LNCAP (cell line): ENCODE results near the gene C14orf93.

Source experiments
- TF ChIP-seq, protein P1 (sequence below): fragments of 450-650 bp; IDR thresholded peaks from 2 replicates; pipeline ENCODE4 v1.5.1; 2017; ENCODE audit warnings: mild to moderate bottlenecking

The C14orf93 gene

DNA sequence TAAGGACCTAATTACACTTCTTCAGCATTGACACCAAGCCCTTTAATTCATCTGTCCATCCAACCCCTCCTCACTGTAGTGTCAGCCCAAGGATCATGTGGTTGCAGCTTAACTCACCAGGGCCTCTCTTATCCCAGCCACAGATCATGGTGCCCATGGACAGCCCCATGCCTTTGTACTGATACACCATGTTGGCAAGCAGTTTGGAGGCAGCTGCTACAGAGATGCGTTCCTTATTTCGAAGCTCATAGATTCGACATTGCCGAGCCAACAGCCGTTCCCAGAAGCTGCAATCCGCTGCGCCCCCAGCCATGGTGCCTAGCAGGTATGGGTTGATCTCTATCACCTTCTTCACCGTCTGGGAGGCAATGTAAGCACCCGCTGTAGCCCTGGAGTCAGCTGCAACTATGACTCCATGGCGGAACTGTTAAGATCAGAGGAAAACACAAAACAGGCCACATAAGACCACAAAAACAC lies 23.3 kb upstream of the C14orf93 start:
- TF ChIP-seq, protein P1, sequence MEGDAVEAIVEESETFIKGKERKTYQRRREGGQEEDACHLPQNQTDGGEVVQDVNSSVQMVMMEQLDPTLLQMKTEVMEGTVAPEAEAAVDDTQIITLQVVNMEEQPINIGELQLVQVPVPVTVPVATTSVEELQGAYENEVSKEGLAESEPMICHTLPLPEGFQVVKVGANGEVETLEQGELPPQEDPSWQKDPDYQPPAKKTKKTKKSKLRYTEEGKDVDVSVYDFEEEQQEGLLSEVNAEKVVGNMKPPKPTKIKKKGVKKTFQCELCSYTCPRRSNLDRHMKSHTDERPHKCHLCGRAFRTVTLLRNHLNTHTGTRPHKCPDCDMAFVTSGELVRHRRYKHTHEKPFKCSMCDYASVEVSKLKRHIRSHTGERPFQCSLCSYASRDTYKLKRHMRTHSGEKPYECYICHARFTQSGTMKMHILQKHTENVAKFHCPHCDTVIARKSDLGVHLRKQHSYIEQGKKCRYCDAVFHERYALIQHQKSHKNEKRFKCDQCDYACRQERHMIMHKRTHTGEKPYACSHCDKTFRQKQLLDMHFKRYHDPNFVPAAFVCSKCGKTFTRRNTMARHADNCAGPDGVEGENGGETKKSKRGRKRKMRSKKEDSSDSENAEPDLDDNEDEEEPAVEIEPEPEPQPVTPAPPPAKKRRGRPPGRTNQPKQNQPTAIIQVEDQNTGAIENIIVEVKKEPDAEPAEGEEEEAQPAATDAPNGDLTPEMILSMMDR = no peak

DNA sequence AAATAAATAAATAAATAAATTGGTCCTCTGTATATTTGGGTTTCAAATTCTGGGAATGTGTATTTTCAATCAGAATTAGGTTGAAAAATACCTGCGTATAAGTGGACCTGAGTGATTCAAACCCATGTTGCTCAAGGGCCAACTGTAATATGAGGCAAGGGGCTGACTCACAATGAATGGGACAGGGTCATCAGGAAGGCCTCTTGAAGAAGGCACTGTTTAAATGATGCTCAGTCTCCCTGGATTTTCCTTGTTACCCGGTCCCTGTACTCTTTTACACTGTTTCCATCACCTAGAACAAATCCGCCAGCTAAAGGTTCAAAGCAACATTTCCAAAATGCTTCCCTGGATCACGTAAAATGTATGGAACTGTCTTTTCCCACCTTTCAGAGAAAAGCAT lies 21.0 kb upstream of the C14orf93 start:
- TF ChIP-seq, protein P1 = no peak

DNA sequence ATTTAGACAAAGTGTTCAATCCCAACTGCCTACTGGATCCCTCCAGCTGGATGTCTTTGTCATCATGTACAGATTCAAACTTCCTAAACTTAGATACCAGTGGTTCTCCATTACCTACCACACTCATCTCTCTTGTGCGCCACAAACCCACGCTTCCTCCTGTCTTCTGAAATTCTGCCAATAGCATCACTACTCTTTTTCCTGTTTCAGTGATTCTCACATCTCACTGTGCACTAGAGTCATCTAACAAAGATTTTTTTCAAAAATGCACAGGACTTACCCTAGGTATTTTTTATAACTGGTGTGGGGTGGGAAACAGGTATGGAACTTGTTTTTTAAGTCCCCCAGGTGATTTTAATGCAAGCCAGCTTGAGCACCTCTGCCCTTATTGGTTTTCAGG lies 18.9 kb upstream of the C14orf93 start:
- TF ChIP-seq, protein P1 = no peak

DNA sequence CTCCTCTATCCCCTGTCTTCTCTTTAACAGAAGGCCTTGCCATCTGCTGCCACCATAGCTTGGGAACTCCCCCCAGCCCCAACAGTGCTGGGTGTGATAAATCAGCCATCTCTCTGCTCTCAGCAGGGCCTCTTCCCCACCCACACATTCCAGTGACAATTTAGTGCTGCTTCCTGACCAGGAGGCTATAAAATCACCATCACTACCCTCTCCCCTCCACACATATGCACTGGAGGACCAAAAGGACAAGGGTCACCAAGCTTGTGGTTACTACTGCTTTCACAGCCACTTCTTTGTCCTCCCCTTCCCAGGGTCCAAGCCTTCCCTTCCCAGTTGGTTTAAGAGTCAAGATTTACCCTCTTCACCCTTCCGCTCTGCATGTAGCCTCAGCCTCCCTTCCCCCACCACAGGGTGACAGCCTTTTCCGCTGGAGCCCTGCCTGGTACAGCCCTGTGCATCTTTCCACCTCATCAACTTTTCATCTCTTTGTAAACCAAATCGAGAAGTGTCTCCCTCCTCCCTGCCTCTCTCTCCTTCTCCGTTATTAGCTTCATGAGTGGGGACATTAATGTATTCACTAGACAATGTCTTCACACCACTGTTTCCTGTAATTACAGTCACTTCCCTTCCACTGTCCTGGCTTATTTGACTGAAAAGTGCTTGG lies 15.3 kb upstream of the C14orf93 start:
- TF ChIP-seq, protein P1 = no peak

DNA sequence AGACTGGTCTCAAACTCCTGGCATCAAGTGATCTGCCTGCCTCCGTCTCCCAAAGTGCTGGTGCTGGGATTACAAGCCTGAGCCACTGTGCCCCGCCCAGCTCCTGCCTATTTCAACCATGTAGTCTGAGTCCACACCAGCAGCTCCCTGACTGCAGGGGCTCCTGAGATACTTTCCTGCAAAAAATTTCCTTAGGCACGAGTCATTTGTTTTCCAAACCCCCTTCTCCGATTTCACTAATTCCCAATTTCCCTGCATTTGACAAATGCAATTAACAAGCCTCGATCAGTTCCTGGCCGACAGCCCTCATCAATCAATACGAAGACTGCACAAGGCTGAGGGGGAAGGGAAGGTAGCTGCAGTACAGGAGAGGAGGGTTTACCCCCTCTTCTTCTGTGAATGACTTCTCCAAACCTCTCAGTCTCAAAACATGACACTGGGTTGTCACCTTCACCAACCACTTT lies 14.7 kb upstream of the C14orf93 start:
- TF ChIP-seq, protein P1 = no peak

DNA sequence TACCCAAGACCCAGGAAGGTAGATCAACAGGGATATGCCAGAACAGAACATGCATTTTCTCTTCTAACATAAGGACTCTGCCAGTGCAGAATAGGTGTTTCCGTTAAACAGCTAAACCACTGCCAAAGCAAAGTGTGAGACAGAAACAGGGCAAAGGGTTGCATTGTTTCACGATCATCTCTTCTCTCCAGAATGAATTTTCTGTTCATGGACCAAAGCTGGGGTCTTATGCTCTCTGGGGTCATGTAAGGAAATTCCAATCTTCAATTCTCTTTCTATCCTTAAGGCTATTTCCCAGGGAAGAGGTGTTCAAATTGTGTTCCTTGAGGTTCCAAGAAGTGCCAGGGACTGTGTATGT lies 13.8 kb upstream of the C14orf93 start:
- TF ChIP-seq, protein P1 = no peak

DNA sequence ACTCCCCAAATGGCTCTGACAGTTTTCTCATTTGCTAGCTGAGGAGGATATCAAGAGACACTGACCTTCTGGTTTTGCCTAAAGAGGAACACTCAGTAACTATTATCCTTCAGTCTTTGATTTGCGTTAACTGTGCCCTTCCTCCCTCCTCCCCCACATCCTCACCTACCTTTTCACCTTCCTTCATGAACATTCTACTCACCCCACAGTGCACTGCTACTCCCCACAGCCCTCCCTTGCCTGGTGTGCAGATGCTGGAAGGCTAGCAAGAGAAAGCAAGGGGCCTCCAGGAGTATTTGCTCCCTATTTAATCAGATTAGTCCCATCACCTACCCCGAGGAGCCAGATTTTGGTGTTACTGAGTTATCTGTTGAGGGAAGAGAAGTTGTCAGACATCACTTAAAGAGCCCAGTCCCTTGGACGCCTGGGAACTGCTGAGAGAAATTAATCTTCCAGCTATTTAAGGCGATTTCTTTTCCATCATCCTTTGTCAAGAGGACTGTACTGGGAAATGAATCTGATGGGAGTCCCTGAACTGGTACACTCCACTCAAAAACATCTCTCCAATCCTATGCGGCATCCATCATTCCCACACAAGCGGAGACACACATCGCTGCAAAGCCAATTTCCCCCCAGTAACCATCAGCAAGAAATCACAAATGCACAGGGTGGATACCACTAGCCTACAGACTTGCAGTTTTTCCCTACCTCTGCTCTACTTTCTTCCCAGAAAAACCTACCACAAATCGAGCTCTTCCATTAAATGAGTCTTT lies 13.3 kb upstream of the C14orf93 start:
- TF ChIP-seq, protein P1 = no peak
